Measurements from ENCODE around the gene NFATC1. TPM values are rescaled to one million over a fixed set of nuclear protein-coding genes. Genes with fewer than 3 reads are reported as not detected.

NFATC1 gene
- total RNA-seq, 1 donor from 2014 or later: 103 TPM

DNA sequence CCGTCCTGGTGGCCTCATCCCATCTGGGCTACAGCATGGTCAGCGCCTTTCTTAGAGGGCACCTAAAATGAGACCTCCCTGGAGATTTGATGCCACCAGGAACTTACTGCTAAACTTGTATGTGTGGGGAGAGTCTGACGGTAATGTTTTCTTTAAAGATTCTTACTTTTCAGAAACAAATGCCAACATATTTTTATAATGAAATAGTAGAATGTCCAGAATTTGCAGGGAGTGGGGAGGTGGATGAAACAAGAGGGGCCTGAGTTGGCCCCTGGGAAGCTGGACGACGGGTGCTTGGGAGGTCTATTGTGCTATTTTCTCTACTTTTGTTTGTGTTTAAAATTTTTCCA lies 165.1 kb downstream of the NFATC1 start:
- Mint-ChIP-seq H3K27ac (no peak overlapping the region), H3K27me3 (ENCODE audit: insufficient read depth) (no peaks in the 10 kb centered on the region), H3K4me3 (no peak overlapping the region), H3K4me1 (ENCODE audit: low read depth) (no peaks in the 10 kb centered on the region), H3K36me3 (ENCODE audit: low read depth) (no peaks in the 10 kb centered on the region), H3K9me3 (no peaks in the 10 kb centered on the region)
- intact Hi-C loops (cut with micrococcal nuclease): no loop called here
- no peak for DNase-seq (ENCODE audit: low spot score)

GRCh38 chr18:79563949-79564348 lies 168.2 kb downstream of the NFATC1 start:
- H3K36me3 Mint-ChIP-seq (ENCODE audit: low read depth): no peaks in the 10 kb centered on the region
- H3K27me3 Mint-ChIP-seq (ENCODE audit: insufficient read depth): no peaks in the 10 kb centered on the region
- no peaks in the 10 kb centered on the region for H3K4me1 Mint-ChIP-seq (ENCODE audit: low read depth)
- no peaks in the 10 kb centered on the region for H3K9me3 Mint-ChIP-seq
- no peak for DNase-seq (ENCODE audit: low spot score)
- no peak overlapping the region for H3K27ac Mint-ChIP-seq
- intact Hi-C loops (cut with micrococcal nuclease): no loop called here
- H3K4me3 Mint-ChIP-seq: no peak overlapping the region

DNA sequence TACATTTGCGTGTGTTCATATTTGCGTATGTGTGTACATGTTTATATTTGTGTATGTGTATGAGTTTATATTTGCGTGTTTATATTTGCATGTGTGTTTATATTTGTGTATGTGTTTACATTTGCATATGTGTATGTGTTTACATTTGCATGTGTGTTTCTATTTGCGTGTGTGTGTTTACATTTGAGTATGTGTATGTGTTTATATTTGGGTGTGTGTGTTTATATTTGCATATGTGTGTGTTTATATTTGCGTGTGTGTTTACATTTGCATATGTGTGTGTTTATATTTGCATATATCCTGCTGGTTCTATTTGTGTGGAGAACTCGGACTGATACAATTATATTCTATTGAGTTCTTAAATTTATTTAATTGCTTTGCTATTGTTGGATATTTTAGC lies 168.7 kb downstream of the NFATC1 start:
- no peak for DNase-seq (ENCODE audit: low spot score)
- Mint-ChIP-seq H3K36me3 (ENCODE audit: low read depth) (no peaks in the 10 kb centered on the region), H3K4me3 (no peak overlapping the region), H3K27ac (no peak overlapping the region), H3K27me3 (ENCODE audit: insufficient read depth) (no peaks in the 10 kb centered on the region), H3K9me3 (no peaks in the 10 kb centered on the region), H3K4me1 (ENCODE audit: low read depth) (no peaks in the 10 kb centered on the region)
- intact Hi-C loops (cut with micrococcal nuclease): no loop called here

DNA sequence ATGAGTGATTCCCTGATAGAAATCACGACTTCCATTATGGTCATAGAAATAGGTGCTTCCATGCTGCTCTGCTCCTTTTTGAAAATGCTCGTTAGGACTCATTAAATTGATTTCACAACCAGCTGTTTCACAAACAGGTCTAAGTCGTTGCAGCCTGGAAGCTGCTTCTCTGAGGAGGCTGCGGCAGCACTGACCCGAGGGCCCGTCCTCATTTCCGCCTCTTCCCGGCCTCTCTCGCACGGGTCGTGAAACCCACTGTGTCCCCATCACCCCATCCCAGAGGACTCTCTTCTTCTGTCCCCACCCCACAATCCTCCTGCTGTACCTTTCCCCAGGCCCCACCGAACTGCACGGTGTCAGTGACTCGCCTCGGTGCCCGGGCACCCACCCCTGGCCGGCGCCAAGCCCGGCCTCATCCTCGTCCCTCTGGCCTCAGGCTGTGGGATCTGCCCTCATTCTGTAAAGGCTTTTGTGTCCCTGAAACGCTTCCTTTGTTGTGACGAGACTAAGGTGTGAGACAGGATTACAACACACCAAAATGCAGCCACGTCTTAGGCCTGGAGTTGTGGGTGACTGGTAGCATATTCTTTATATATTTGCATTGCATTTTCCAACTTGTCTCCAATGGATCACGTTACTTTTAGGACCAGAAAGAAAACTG lies 171.2 kb downstream of the NFATC1 start:
- peaks cover under 1% of the 10 kb centered on the region for H3K9me3 Mint-ChIP-seq
- H3K4me1 Mint-ChIP-seq (ENCODE audit: low read depth): no peaks in the 10 kb centered on the region
- intact Hi-C loops (cut with micrococcal nuclease): no loop called here
- H3K4me3 Mint-ChIP-seq: no peak overlapping the region
- H3K27me3 Mint-ChIP-seq (ENCODE audit: insufficient read depth): no peaks in the 10 kb centered on the region
- H3K27ac Mint-ChIP-seq: no peak overlapping the region
- no peaks in the 10 kb centered on the region for H3K36me3 Mint-ChIP-seq (ENCODE audit: low read depth)
- DNase-seq (ENCODE audit: low spot score): no peak

GRCh38 chr18:79567481-79568147 lies 171.9 kb downstream of the NFATC1 start:
- intact Hi-C loops (cut with micrococcal nuclease): no loop called here
- H3K27ac Mint-ChIP-seq: no peak overlapping the region
- DNase-seq (ENCODE audit: low spot score): no peak
- H3K4me1 Mint-ChIP-seq (ENCODE audit: low read depth): no peaks in the 10 kb centered on the region
- no peaks in the 10 kb centered on the region for H3K36me3 Mint-ChIP-seq (ENCODE audit: low read depth)
- no peaks in the 10 kb centered on the region for H3K27me3 Mint-ChIP-seq (ENCODE audit: insufficient read depth)
- H3K9me3 Mint-ChIP-seq: peaks cover 8% of the 10 kb centered on the region
- H3K4me3 Mint-ChIP-seq: no peak overlapping the region

GRCh38 chr18:79568543-79569205 lies 172.9 kb downstream of the NFATC1 start:
- intact Hi-C loops (cut with micrococcal nuclease): no loop called here
- Mint-ChIP-seq H3K27me3 (ENCODE audit: insufficient read depth) (no peaks in the 10 kb centered on the region), H3K4me1 (ENCODE audit: low read depth) (no peaks in the 10 kb centered on the region), H3K36me3 (ENCODE audit: low read depth) (peaks cover 4% of the 10 kb centered on the region), H3K9me3 (peaks cover 18% of the 10 kb centered on the region), H3K27ac (no peak overlapping the region), H3K4me3 (no peak overlapping the region)
- DNase-seq (ENCODE audit: low spot score): no peak

- intact Hi-C loops (cut with micrococcal nuclease): no loop called here
- Mint-ChIP-seq H3K9me3 (peaks cover 19% of the 10 kb centered on the region), H3K4me1 (ENCODE audit: low read depth) (no peaks in the 10 kb centered on the region), H3K4me3 (no peak overlapping the region), H3K27me3 (ENCODE audit: insufficient read depth) (no peaks in the 10 kb centered on the region), H3K36me3 (ENCODE audit: low read depth) (peaks cover 4% of the 10 kb centered on the region), H3K27ac (no peak overlapping the region)
- no peak for DNase-seq (ENCODE audit: low spot score)
Measured at GRCh38 chr18:79569720-79570119, 174.0 kb downstream of the NFATC1 start.

DNA sequence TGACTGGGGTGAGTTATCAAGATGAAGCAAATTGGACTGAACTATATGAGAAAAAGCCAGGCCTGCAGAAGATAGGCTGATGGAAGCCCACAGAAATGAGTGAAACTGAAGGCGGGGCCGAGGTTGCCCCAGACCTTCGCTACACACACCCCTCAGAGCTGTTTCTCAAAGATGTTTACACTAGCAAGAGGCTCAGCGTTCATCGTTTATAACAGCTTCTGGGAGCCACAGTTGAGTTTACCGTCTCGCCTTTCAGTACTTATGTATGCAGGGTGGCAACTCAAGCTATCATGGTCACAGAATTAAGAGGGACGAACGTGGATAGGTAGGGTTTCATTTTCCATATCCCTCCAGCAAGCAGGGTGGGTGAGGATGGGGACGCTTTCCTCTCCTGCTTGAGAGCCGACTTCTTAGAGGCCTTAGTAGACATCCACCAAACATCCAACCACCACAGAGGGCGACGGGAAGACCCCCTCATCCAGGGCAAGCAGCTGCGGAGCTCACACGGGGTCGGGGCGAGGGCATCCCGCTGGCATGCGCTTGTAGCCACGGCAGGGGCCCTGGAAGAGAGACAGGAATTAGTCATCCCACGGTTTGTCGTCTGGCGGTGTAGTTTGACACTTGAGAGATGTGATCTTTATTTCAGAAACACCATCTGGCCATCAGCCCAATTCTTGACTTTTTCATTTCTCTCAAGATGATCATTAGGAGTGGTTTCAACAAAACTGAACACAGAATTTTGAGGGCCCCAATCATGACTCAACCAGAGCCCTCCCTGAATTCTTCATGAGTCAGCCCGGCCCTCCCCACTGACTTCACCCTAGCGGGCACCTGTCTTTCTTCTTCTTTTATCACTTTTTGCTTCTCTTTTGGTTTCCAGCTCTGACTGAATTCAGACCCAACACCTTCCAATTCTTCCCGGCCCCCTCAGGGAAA lies 174.8 kb downstream of the NFATC1 start:
- Mint-ChIP-seq H3K4me3 (no peak overlapping the region), H3K36me3 (ENCODE audit: low read depth) (peaks cover 4% of the 10 kb centered on the region), H3K4me1 (ENCODE audit: low read depth) (no peaks in the 10 kb centered on the region), H3K27ac (no peak overlapping the region), H3K9me3 (peaks cover 19% of the 10 kb centered on the region), H3K27me3 (ENCODE audit: insufficient read depth) (peaks cover 2% of the 10 kb centered on the region)
- intact Hi-C loops (cut with micrococcal nuclease): no loop called here
- no peak for DNase-seq (ENCODE audit: low spot score)

- Mint-ChIP-seq H3K4me3 (no peak overlapping the region), H3K27ac (no peak overlapping the region), H3K36me3 (ENCODE audit: low read depth) (peaks cover 4% of the 10 kb centered on the region), H3K4me1 (ENCODE audit: low read depth) (no peaks in the 10 kb centered on the region), H3K9me3 (peaks cover 19% of the 10 kb centered on the region), H3K27me3 (ENCODE audit: insufficient read depth) (peaks cover 2% of the 10 kb centered on the region)
- DNase-seq (ENCODE audit: low spot score): no peak
- intact Hi-C loops (cut with micrococcal nuclease): no loop called here
Measured at GRCh38 chr18:79571211-79572092, 175.7 kb downstream of the NFATC1 start.

DNA sequence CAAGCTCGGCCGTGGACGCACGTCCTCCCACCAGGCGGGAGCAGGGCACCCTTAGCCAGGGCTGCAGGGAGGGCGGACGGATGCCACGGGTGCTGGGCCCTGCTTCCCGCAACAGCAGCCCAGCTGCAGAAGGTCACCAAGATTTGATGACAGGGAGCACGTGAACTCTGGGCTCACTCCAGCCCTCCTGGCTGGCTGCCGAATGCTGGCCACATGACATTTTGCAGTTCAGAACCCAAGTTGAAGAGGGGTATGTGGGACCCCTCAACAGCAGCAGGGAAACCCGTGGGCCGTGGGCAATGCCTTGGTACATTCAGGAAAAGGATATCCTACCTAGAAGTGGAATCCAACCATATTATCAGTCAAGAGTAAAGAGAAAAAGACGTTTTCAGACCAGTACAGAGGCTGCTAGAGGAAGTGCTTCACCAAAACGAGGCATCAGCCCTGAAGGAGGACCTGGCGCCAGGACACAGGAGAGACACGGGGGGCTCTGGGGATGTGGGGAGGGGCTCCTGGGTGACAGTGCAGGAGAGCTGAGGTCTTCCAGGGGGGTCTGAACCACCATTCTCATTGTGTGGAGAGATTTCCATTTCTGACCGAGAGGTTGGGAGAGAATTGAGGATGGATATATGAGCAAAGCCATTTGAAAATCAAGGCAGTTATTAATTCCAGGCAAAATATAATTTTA lies 176.5 kb downstream of the NFATC1 start:
- H3K27ac Mint-ChIP-seq: no peak overlapping the region
- intact Hi-C loops (cut with micrococcal nuclease): no loop called here
- no peak overlapping the region for H3K4me3 Mint-ChIP-seq
- H3K4me1 Mint-ChIP-seq (ENCODE audit: low read depth): no peaks in the 10 kb centered on the region
- peaks cover 2% of the 10 kb centered on the region for H3K27me3 Mint-ChIP-seq (ENCODE audit: insufficient read depth)
- no peak for DNase-seq (ENCODE audit: low spot score)
- peaks cover 19% of the 10 kb centered on the region for H3K9me3 Mint-ChIP-seq
- H3K36me3 Mint-ChIP-seq (ENCODE audit: low read depth): peaks cover 4% of the 10 kb centered on the region

GRCh38 chr18:79572848-79573451 lies 177.2 kb downstream of the NFATC1 start:
- Mint-ChIP-seq H3K27ac (no peak overlapping the region), H3K4me3 (no peak overlapping the region), H3K27me3 (ENCODE audit: insufficient read depth) (peaks cover 2% of the 10 kb centered on the region), H3K36me3 (ENCODE audit: low read depth) (peaks cover 4% of the 10 kb centered on the region), H3K4me1 (ENCODE audit: low read depth) (no peaks in the 10 kb centered on the region), H3K9me3 (peaks cover 19% of the 10 kb centered on the region)
- DNase-seq (ENCODE audit: low spot score): no peak
- intact Hi-C loops (cut with micrococcal nuclease): no loop called here

Data from activated T-helper 1 cell treated with anti-CD3 and anti-CD28 coated beads, Interleukin-12 subunit alpha, Interleukin-12 subunit beta, Interleukin-2, Interleukin-4 antibody, amounts not matched to agents 30 ng/mL and 10 ng/mL and 1 ng/mL, durations not matched to agents 14 hours and 24 hours and 36 hours (primary cell).